Subcutaneous abdominal adipose tissue (tissue), 5 donors: ENCODE results near the gene PCNX4.

Experiments
- H3K27ac ChIP-seq: one replicate; pipeline ENCODE4 v1.7.0; 2013; ENCODE audit warnings: low read depth, mild to moderate bottlenecking, inconsistent platforms, low read length, moderate library complexity
- H3K27me3 ChIP-seq, 5 donors: one replicate each; pipeline ENCODE4 v1.7.0; 2013; ENCODE audit warnings: low read length in 5 of 5, inconsistent platforms in 1 of 5; ENCODE audit not compliant: control insufficient read depth in 5 of 5, insufficient read depth in 4 of 5
- H3K36me3 ChIP-seq, 5 donors: one replicate each; pipeline ENCODE4 v1.7.0; 2013; ENCODE audit warnings: low read length in 5 of 5; ENCODE audit not compliant: control insufficient read depth in 5 of 5, insufficient read depth in 5 of 5
- H3K4me1 ChIP-seq, 5 donors: one replicate each; pipeline ENCODE4 v1.7.0; 2013; ENCODE audit warnings: low read length in 5 of 5, mild to moderate bottlenecking in 3 of 5, moderate library complexity in 1 of 5; ENCODE audit not compliant: control insufficient read depth in 5 of 5, insufficient read depth in 5 of 5
- H3K4me3 ChIP-seq, 5 donors: one replicate each; pipeline ENCODE4 v1.7.0; 2013; ENCODE audit warnings: low read length in 5 of 5, low read depth in 1 of 5
- H3K9ac ChIP-seq, 5 donors: one replicate each; pipeline ENCODE4 v1.7.0; 2013; ENCODE audit warnings: low read length in 5 of 5, mild to moderate bottlenecking in 4 of 5, moderate library complexity in 3 of 5
- H3K9me3 ChIP-seq, 5 donors: one replicate each; pipeline ENCODE4 v1.7.0; 2013; ENCODE audit warnings: low read length in 5 of 5; ENCODE audit not compliant: control insufficient read depth in 5 of 5
- donor health status: healthy.
- donor health status: healthy.
- donor health status: healthy.
- donor health status: healthy.
- donor health status: healthy.

PCNX4 gene

DNA sequence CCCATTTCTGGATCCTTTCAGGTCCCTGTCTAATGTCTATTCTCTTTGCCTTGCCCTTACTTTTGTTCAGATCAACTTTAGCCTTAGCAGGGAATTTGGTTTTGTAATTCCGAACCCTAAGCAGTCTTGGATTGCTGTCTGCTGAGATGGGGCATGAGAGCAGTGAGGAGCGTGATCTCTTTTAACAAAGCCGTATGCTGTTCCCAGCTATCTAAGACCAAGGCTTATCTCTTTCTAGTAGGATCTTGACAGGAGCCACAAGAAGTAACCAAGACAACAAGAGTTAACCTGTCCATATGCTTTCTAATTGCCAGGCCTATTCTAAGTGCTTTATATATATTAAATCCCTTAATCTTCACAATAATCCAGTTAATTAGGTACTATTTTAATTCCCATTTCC lies 78.0 kb downstream of the PCNX4 start:
- no peaks in the 10 kb centered on the region for H3K9me3 ChIP-seq
- H3K36me3 ChIP-seq: no peaks in the 10 kb centered on the region
- no peaks in the 10 kb centered on the region for H3K27me3 ChIP-seq
- H3K4me1 ChIP-seq: peaks cover 0 to 11% (median 9%) of the 10 kb centered on the region in 5 donors
- no peak overlapping the region for H3K9ac ChIP-seq
- no peak overlapping the region for H3K27ac ChIP-seq
- no peak overlapping the region for H3K4me3 ChIP-seq

DNA sequence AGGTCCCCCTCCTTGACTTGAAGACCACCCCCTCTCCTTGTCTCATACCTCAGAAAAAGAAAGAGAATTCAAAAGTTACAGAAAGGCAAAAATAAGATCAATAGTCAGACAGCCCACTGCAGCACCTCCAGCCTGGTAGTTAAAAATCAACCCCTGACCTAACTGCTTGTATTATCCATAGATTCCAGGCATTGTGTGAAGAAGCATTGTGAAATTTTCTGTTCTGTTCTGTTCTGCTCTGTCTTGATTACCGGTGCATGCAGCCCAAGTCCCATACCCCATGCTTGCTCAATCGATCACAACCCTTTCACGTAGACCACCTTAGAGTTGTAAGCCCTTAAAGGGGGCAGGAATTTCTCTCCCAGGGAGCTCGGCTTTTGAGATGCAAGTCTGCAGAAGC lies 79.2 kb downstream of the PCNX4 start:
- Histone ChIP-seq H3K9ac (no peak overlapping the region), H3K27me3 (no peaks in the 10 kb centered on the region), H3K36me3 (no peaks in the 10 kb centered on the region), H3K4me1 (peaks cover 0 to 4% (median 2%) of the 10 kb centered on the region in 5 donors), H3K9me3 (no peaks in the 10 kb centered on the region), H3K27ac (no peak overlapping the region), H3K4me3 (no peak overlapping the region)

DNA sequence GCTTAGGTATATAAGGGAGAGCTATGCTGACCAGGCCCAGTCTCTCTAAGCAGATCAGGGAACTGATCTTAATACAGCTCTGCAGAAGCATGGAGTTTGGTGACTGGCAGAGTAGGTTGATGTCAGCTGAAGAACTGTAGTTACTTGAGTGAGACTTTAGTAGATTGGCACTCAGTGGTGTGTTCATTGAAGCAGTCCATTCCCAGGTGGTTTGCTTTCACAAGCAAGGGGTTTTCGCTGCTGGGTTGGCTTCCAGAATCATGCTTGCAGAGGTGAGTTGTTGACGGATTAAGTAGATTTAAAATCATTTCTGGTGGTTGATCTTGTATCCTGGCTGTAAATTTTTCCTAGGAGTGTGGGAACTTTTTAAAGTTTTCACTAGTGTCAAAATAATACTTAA lies 80.0 kb downstream of the PCNX4 start:
- no peak overlapping the region for H3K27ac ChIP-seq
- H3K4me1 ChIP-seq: no peaks in the 10 kb centered on the region
- no peaks in the 10 kb centered on the region for H3K36me3 ChIP-seq
- no peak overlapping the region for H3K9ac ChIP-seq
- H3K27me3 ChIP-seq: no peaks in the 10 kb centered on the region
- no peak overlapping the region for H3K4me3 ChIP-seq
- no peaks in the 10 kb centered on the region for H3K9me3 ChIP-seq

DNA sequence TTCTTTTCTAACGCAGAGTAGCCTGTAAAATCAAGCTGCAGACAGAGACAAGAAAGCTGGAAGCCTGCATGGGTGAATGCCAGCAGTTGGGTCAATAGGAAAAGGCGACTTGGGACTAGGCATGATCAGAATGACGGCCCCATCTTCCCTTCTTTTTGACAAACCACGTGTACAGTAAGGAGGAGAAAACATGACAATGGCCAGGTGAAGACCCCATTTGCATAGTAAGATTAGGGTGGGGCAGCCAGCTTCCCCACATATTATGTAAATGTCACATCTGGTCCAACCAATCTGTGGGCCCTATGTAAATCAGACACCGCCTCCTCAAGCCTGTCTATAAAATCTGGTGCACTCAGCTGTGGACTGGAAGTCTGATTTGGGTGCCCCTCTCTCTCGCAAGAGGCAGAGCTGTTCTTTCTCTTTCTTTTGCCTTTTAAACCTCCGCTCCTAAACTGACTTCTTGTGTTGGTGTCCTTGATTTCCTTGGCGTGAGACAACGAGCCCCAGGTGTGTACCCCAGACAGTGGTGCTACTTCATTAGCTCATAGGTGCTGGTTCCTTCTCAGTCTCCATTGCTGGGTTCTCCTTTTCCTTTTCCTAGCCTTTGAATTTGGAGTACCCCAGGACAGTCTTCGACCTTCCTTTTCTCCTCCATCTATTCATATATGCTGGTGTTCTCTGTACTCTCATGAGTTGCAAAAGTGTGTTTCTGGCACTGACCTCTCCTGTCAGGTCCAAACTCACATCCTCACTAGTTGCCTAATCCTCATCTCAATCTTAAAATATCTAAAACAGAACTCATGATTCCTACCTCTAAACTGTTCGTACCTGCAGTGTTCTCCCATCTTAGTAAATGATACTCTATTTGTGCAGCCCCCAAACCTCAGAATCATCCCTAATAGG lies 82.9 kb downstream of the PCNX4 start:
- no peak overlapping the region for H3K9ac ChIP-seq
- H3K36me3 ChIP-seq: no peaks in the 10 kb centered on the region
- H3K4me3 ChIP-seq: no peak overlapping the region

DNA sequence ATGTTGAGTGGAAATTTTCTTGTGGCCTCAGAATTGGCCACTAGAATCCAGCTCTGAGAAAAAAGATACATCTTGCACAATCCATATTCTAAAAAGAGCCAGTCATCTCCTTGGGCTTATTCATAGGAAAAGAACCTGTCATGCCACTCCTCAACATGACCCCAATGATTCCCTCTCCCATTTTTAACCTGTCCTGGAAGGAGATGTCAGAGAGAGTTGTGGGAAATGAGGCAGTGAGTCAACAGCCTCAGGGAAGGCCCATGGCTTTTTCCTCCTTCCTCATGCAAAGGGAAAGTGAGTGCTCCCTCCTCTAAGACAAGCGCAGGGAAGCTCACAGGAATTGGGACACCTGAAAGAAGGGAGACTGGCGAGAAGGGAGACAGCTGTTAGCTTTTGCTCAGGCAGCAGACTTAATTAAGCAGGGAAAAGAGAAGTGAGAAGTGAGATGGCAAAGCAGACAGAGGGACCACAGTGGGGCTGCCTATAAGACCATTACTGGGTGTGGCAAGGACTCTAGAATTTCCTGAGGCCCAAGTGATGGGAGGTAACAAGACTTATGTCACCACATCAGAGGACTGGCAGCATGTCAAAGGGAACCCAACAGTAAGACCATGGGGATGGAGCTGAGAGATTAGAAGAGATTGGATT lies 83.7 kb downstream of the PCNX4 start:
- Histone ChIP-seq H3K9me3 (peaks cover 0 to 4% (median 0%) of the 10 kb centered on the region in 5 donors), H3K4me3 (no peak overlapping the region), H3K36me3 (no peaks in the 10 kb centered on the region), H3K27ac (no peak overlapping the region), H3K9ac (no peak overlapping the region), H3K27me3 (no peaks in the 10 kb centered on the region), H3K4me1 (no peaks in the 10 kb centered on the region)

More for the DNA sequence above, 82.9 kb downstream of the PCNX4 start:
- H3K27me3 ChIP-seq: no peaks in the 10 kb centered on the region
- H3K4me1 ChIP-seq: no peaks in the 10 kb centered on the region
- H3K27ac ChIP-seq: no peak overlapping the region
- peaks cover 0 to 2% (median 0%) of the 10 kb centered on the region in 5 donors for H3K9me3 ChIP-seq

DNA sequence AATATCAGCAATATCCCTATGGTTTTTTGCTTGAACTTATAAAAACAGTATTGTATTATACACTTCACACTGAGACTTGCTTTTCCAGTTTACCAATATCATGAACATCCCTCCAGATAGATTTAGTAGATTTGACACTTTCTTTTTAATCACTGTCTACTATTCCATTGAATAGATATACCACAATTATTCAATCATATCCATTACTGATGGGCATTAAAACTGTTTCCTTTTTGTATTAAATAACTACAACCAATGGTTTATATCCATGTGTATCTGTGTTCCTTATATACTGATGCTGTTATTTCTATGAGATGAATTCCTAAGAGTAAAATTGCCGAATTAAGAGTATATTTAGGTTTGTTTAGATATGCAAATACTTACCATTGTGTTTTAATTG lies 86.4 kb downstream of the PCNX4 start:
- Histone ChIP-seq H3K9ac (no peak overlapping the region), H3K4me1 (no peaks in the 10 kb centered on the region), H3K4me3 (no peak overlapping the region), H3K27ac (no peak overlapping the region), H3K36me3 (no peaks in the 10 kb centered on the region), H3K9me3 (peaks cover 0 to 4% (median 0%) of the 10 kb centered on the region in 5 donors), H3K27me3 (no peaks in the 10 kb centered on the region)

GRCh38 chr14:60178820-60179219 lies 87.1 kb downstream of the PCNX4 start:
- Histone ChIP-seq H3K36me3 (no peaks in the 10 kb centered on the region), H3K27me3 (no peaks in the 10 kb centered on the region), H3K4me1 (peaks cover 0 to 3% (median 1%) of the 10 kb centered on the region in 5 donors), H3K9ac (no peak overlapping the region), H3K4me3 (no peak overlapping the region), H3K9me3 (peaks cover 0 to 4% (median 0%) of the 10 kb centered on the region in 5 donors), H3K27ac (no peak overlapping the region)

DNA sequence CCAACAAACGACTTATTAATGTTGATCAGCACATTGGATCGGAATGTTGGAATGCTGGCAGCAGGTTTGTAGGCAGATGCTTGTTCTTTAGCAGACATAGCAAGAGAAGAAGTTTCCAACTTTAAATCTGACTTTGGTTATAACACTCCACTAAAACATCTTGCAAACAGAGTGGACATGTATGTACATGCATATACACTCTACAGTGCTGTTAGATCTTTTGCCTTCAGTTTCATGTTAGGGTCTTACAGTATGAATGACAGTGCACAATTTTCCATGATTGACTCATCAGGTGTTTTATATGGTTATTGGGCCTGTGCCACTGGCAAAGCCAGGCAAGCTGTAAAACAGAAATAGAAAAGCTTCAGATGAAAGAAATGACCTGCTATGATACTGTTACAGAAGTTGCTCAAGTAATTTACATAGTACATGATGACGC lies 87.7 kb downstream of the PCNX4 start:
- Histone ChIP-seq H3K4me3 (no peak overlapping the region), H3K36me3 (no peaks in the 10 kb centered on the region), H3K27me3 (no peaks in the 10 kb centered on the region), H3K9me3 (peaks cover 0 to 4% (median 0%) of the 10 kb centered on the region in 5 donors), H3K27ac (no peak overlapping the region), H3K9ac (no peak overlapping the region), H3K4me1 (peaks cover 0 to 6% (median 4%) of the 10 kb centered on the region in 5 donors)

DNA sequence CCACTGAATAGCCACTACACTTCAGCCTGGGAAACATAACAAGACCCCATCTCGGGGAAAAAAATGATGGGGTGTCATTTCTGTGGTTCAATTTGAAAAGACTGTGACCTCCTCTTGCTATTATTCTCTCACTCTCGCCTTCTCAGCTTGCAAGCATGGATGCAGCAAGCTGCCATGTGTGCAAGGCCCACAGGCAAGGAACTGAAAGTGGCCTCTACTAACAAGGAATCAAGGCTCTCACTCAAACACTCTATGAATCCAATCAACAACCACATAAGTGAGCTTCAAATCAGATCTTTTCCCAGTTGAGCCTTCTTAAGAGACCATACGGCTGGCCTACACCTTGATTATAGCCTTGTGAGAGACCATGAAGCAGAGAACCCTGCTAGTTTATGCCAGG lies 91.4 kb downstream of the PCNX4 start:
- Histone ChIP-seq H3K4me1 (peaks cover 0 to 6% (median 4%) of the 10 kb centered on the region in 5 donors), H3K9me3 (peaks cover 0 to 4% (median 0%) of the 10 kb centered on the region in 5 donors), H3K36me3 (no peaks in the 10 kb centered on the region), H3K4me3 (no peak overlapping the region), H3K27ac (no peak overlapping the region), H3K9ac (peak overlapping the region in 1 of 5 donors; percentile 63), H3K27me3 (no peaks in the 10 kb centered on the region)

DNA sequence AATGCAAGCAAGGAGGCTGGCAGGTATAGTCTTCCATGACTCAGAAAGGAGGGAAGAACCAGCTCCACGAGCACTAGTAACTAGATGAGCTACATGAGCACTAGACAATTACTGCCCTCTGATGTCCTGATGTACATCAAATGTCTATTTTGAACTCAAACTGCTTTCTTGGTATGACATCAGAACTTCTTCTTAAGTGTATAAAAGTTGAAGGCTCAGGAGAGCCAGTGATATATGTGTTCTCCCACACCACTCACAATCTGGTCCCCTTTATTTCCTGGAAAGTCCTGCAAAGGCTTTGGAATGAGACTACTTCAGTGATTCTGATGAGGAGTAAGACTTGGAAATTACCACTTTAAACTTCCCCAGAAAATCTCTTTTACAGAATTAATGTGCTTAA lies 92.0 kb downstream of the PCNX4 start:
- Histone ChIP-seq H3K9ac (peak overlapping the region in 4 of 5 donors; percentile 63 to 82 (median 71)), H3K9me3 (peaks cover 0 to 4% (median 0%) of the 10 kb centered on the region in 5 donors), H3K4me3 (peak overlapping the region; percentile 51 to 72 (median 63)), H3K27ac (no peak overlapping the region), H3K4me1 (peaks cover 0 to 6% (median 4%) of the 10 kb centered on the region in 5 donors), H3K36me3 (no peaks in the 10 kb centered on the region), H3K27me3 (no peaks in the 10 kb centered on the region)
